Measurements from ENCODE around the gene CFAP46.

The CFAP46 gene

DNA sequence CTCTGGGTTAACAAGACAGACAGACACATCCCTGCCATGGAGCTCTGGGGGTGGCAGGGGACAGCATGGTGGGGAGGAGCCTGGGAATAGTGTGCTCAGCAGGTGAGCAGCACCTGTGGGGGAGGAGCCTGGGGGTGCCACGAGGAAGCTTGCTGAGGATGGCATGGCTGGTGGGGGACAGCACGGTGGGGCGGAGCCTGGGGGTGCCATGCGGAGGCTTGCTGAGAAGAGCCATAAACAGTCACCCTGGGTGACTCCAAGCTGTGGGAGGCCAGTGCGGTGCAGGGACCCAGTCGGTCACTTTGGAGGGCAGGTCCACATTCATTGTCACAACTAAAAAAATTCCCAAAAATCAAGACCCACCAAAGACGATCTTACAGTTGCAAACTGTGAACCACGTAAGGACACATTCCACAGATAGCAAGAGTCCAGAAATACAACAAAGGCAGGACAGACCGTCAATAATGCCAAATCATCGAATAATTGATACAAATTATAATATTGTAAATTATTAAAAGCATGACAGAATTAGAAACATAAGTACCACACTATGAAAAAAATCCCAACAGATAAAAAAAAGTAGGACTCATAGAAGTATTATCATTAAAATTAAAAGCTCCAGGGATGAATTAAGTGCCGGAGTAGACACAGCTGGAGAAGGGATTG is 180.8 kb downstream of the CFAP46 start:
- Mint-ChIP-seq H3K4me1 (ENCODE audit: low read depth) (peaks cover 12% of the 10 kb centered on the region), H3K27ac (no peak overlapping the region), H3K36me3 (ENCODE audit: low read depth) (peaks cover 27% of the 10 kb centered on the region), H3K9me3 (no peaks in the 10 kb centered on the region), H3K27me3 (no peaks in the 10 kb centered on the region), H3K4me3 (no peak overlapping the region)
- no peak for DNase-seq

DNA sequence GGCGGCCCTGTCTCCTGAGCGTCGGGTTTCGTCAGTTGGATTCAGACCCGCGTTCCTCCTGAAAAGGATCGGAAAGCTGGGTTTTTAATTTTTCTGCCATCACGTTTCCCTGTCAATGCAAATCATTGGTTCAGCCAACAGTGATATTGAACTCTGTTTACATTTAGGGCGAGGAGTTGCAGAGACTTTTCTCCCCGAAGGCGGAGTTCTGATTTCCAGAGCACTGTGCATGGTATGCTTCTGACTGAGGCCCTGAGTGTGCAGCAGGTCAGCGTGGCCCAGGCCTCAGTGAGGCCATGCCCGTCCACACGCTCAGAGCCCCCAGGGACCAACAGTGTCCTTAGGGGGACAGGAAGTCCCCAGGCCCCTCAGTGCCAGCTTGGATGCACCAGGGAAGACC is 183.5 kb downstream of the CFAP46 start:
- Mint-ChIP-seq H3K9me3 (peaks cover 6% of the 10 kb centered on the region), H3K4me1 (ENCODE audit: low read depth) (peaks cover 12% of the 10 kb centered on the region), H3K27me3 (no peaks in the 10 kb centered on the region), H3K27ac (no peak overlapping the region), H3K4me3 (no peak overlapping the region), H3K36me3 (ENCODE audit: low read depth) (peaks cover 41% of the 10 kb centered on the region)
- DNase-seq = no peak

Data from activated T-cell treated with anti-CD3 and anti-CD28 coated beads, Interleukin-2, amount 50 U/mL, for 24 hours (primary cell).